HG03521 (cell line): Measurements from ENCODE around the gene JAKMIP3.

Source experiments
- ATAC-seq: cut with Tn5 transposase; IDR thresholded peaks from one replicate; pipeline ENCODE4 v1.9.1; 2021; ENCODE audit warnings: mild to moderate bottlenecking, moderate library complexity; ENCODE audit not compliant: unreplicated experiment

Gene JAKMIP3

DNA sequence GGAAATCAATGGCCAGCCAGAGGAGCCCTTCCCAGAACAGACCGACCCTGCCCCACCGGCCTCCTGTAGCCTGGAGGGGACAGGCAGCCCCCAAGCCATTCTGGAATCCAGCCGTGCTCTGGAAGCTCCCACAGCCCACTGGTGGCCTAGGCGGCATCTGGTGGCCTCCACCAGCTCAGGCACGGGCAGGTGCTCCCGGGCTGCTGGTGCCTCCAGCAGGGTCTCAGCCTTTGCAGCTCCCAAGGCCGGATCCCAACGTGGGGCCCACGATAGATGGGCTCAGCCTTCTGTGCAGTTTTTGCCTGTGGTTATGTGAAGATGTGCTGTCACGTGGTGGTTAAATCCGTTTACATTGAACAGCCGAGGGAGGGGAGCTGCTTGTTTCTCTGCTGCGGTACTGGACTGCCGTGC lies 44.4 kb downstream of the JAKMIP3 start:
- no peak for ATAC-seq

DNA sequence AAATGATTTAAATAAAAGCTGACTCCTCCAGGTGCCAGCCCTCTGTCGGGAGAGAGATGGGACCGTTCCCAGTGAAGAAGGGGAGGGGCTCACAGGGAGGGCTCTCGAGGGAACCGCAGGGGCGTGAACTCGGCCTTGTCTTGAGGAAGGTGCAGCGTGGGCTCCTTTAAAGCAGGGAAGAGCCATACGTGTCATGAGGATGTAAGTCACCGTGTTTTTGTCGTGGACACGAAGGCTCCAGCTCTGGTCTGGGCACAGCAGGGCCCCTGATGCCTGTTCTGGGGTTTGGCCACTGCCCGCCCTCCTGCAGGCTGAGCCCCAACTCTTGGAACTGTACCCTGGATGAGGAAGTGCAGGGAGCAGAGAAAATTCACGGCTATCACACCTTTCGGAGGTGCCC lies 45.0 kb downstream of the JAKMIP3 start:
- ATAC-seq: no peak

DNA sequence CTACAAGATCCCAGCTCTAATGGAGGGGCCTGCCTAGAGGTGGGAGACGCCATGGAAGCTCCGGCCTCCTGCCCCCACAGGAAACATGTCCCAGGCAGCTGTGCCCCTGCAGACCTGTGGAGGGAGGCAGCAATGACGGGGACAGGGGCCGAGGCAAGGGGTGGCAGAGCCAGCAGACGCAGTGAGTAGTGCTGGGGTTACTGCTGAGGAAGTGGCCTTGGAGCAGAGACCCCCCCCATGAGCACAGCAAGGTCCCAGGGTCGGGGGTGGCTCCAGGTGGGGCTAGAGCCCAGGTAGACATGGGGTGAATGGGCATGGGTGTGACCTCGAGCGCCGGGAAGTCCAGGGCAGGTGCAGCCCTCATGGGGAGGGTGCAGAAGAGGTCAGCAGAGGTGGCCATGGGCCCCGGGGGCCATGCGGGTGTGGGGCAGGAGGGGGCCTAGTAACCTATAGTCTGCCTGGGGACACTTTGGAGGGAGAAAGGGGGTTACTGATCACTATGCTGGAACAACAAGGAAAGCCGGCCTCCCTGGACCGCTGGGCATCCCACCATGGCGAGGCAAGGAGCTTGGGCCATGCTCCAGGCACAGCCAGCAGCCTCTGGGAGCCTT lies 45.5 kb downstream of the JAKMIP3 start:
- no peak for ATAC-seq

DNA sequence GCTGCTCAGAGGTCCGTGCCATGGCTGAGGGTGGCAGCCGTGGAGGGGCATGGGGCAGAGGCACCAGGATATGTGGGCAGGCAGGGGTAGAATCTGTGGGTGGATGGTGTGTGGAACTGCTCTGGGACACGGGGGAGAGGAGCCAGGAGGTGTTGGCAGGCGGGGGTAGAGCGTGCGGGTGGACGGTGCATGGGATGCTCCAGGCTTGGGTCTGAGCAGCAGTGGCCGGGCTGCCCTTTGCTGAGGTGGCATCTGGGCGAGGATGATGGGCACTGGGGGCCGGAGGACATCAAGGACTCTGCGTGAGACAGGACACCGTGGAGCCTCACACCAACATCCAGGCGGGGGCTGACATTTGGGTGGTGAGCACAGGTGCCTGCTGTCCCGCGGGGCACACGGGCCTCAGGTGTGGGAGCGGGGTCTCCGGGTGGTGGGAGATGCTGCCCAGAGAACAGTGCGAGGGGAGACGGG lies 46.2 kb downstream of the JAKMIP3 start:
- ATAC-seq: no peak

DNA sequence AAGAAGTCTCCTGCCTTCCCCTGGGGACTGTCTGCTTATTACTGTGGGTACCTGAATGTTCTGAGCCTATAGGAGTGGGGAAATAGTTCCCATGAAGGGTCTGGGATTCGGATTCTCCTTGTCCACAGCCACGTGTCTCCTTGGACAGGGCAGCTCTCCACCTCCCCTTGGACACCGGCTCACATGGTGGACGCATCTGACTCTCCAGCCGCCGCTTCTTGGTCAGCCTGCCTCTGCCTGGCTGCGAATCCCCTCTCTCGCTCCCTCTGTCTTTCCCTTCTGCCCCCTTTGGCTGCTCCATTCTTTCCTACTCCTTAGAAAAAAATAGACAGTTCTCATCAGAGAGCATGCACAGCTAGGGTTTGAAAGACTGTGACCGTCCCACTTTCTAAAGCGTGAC lies 46.9 kb downstream of the JAKMIP3 start:
- no peak for ATAC-seq

DNA sequence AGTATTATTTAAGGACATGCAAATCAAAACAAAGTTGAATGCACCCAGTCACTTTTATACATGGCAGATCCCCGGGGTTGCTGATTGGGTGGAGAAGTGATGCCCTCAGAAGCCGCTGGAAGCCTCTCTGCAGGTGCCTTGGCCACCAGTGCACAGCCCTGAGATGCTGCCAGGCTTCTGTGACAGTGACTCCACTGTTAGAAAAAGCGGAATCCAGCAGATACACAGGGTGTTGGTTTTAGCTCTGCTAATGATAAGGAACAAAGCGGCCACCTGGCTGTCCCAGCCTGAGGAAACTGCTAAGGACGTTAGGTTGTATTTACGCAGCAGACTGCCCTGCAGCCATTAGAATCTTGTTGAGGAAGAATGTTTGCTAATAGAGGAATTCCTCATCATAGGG lies 47.5 kb downstream of the JAKMIP3 start:
- ATAC-seq: no peak

DNA sequence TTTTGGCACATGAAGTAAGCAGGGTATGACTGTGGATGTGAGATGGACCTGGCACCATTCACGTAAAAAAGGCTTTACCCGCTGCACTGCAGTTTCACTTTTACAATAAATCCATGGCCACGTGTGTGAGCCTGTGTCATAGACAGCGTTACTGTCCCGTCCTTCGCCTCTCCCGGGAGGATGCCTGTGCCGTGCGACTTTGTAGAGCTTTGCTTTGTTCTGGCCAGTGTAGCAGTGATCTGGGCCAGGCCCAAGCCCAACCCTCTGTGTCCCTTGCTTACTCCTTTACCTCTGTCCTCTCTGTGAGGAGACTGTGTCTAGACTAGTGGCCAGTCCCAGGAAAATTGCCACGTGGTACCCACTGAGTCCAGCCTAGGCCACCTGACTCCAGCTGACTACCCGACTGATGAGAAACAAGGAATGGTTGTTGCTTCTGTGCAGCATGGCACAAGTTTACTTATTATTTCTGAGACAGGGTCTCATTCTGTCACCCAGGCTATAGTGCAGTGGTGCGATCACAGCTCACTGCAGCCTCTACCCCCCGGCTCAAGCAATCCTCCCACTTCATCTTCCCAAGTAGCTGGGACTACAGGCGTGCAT lies 48.1 kb downstream of the JAKMIP3 start:
- no peak for ATAC-seq

DNA sequence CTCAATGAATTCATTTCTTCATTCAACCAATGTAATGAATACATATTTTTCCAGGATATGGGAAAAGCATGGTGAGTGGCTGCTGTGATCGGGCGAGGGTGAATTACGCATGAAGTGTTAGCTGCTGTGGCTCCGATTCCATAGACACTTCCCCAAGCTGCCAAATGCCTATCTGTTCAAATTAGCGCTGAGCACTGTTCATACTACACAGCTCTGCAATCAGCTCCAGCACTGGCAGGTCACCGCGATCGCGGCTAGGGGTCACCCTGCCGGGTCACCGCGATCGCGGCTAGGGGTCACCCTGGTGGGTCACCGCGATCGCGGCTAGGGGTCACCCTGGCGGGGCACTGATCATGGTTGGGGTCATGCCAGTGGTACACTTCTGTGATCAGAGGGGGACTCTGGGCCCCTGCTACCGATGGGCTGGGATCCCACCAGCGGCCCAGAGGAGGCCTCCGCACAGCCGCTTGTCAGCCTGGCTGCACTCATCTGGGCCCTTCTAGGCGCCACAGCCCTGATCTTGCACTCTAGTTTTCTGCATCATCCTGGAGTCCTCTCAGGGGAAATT lies 49.3 kb downstream of the JAKMIP3 start:
- no peak for ATAC-seq
